ENCODE results near the gene RAB11FIP5. TPM values are rescaled to one million over a fixed set of nuclear protein-coding genes. Genes with fewer than 3 reads are reported as not detected.

RAB11FIP5 gene
- total and polyA plus RNA-seq, 9 of the 15 experiments (the other 6 are each of a cell fraction or from before 2014, with no cell fraction given), result 1.7 to 14.4 (median 6.4) TPM

DNA sequence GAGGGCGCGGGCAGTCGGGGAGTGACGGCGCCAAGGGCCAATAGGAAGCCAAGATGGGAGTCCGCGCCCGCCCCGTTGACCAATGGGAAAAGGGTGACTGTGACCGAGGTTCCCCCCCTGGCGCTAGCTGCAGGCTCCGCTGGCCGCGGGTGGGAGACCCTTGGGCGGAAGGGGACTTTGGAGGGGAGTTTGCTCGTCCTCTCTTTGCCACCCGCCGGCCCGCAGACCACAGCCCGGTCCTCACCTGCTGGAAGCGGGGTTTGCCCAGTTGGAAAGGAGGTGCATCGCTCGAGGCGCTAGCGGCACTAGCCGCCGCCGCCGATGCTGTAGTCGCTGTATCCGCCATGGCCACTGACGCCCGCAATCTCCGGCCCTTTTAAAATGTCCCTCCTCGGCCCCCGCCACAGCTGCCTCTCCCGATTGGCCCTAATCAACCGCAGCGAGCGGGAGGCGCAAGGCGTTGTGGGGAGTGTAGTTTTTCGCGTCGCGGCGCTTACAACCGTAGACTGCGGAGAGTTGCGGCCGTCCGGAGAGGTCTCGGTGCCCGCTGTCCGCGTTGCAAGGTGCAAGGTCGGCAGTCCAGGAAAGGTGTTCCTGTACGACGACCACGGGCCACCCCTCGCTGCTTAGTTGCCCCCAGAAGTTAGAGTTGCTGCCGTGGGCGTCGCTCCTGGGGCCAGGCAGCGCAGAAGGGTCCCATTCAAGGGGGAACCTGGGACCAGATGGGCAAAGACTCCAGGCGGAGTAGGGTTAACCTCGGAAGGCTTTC is 41.2 kb downstream of the RAB11FIP5 start, which contains the start of gene SFXN5 (continued):
- peak; percentile 57 for TF ChIP-seq TAL1 (IDR thresholded peaks at IDR 0.05)
- no peak for TF ChIP-seq ZNF134 (CRISPR knock-in tag; conservative IDR thresholded peaks at IDR 0.05)
- TF ChIP-seq NFIX (CRISPR knock-in tag; IDR thresholded peaks at IDR 0.05; ENCODE audit: low read depth), result no peak
- no peak for TF ChIP-seq KLF6 (CRISPR knock-in tag; IDR thresholded peaks at IDR 0.05; ENCODE audit: borderline replicate concordance)
- TF ChIP-seq, protein P1, sequence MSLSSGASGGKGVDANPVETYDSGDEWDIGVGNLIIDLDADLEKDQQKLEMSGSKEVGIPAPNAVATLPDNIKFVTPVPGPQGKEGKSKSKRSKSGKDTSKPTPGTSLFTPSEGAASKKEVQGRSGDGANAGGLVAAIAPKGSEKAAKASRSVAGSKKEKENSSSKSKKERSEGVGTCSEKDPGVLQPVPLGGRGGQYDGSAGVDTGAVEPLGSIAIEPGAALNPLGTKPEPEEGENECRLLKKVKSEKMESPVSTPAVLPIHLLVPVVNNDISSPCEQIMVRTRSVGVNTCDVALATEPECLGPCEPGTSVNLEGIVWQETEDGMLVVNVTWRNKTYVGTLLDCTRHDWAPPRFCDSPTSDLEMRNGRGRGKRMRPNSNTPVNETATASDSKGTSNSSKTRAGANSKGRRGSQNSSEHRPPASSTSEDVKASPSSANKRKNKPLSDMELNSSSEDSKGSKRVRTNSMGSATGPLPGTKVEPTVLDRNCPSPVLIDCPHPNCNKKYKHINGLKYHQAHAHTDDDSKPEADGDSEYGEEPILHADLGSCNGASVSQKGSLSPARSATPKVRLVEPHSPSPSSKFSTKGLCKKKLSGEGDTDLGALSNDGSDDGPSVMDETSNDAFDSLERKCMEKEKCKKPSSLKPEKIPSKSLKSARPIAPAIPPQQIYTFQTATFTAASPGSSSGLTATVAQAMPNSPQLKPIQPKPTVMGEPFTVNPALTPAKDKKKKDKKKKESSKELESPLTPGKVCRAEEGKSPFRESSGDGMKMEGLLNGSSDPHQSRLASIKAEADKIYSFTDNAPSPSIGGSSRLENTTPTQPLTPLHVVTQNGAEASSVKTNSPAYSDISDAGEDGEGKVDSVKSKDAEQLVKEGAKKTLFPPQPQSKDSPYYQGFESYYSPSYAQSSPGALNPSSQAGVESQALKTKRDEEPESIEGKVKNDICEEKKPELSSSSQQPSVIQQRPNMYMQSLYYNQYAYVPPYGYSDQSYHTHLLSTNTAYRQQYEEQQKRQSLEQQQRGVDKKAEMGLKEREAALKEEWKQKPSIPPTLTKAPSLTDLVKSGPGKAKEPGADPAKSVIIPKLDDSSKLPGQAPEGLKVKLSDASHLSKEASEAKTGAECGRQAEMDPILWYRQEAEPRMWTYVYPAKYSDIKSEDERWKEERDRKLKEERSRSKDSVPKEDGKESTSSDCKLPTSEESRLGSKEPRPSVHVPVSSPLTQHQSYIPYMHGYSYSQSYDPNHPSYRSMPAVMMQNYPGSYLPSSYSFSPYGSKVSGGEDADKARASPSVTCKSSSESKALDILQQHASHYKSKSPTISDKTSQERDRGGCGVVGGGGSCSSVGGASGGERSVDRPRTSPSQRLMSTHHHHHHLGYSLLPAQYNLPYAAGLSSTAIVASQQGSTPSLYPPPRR (CRISPR knock-in tag; IDR thresholded peaks at IDR 0.05; ENCODE audit: borderline replicate concordance), result no peak
- TF ChIP-seq NFE2L1 (tag; IDR thresholded peaks at IDR 0.05; ENCODE audit: borderline replicate concordance, low read depth), result no peak
- peak; percentile 67; the same call in 1 of the 2 replicates for TF ChIP-seq TRIM28 (IDR thresholded peaks at IDR 0.05)
- TF ChIP-seq, protein P2, sequence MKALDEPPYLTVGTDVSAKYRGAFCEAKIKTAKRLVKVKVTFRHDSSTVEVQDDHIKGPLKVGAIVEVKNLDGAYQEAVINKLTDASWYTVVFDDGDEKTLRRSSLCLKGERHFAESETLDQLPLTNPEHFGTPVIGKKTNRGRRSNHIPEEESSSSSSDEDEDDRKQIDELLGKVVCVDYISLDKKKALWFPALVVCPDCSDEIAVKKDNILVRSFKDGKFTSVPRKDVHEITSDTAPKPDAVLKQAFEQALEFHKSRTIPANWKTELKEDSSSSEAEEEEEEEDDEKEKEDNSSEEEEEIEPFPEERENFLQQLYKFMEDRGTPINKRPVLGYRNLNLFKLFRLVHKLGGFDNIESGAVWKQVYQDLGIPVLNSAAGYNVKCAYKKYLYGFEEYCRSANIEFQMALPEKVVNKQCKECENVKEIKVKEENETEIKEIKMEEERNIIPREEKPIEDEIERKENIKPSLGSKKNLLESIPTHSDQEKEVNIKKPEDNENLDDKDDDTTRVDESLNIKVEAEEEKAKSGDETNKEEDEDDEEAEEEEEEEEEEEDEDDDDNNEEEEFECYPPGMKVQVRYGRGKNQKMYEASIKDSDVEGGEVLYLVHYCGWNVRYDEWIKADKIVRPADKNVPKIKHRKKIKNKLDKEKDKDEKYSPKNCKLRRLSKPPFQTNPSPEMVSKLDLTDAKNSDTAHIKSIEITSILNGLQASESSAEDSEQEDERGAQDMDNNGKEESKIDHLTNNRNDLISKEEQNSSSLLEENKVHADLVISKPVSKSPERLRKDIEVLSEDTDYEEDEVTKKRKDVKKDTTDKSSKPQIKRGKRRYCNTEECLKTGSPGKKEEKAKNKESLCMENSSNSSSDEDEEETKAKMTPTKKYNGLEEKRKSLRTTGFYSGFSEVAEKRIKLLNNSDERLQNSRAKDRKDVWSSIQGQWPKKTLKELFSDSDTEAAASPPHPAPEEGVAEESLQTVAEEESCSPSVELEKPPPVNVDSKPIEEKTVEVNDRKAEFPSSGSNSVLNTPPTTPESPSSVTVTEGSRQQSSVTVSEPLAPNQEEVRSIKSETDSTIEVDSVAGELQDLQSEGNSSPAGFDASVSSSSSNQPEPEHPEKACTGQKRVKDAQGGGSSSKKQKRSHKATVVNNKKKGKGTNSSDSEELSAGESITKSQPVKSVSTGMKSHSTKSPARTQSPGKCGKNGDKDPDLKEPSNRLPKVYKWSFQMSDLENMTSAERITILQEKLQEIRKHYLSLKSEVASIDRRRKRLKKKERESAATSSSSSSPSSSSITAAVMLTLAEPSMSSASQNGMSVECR (CRISPR knock-in tag; IDR thresholded peaks at IDR 0.05), result peak; percentile 46; the same call in 1 of the 2 replicates
- TF ChIP-seq ZBTB7A (IDR thresholded peaks at IDR 0.05; ENCODE audit: borderline replicate concordance, control insufficient read depth, low read depth, low read length), result peak; percentile 79; the same call in 1 of the 2 replicates
- peak; percentile 91 for TF ChIP-seq NFRKB (IDR thresholded peaks at IDR 0.05; ENCODE audit: low read depth)
- TF ChIP-seq NCOA6 (IDR thresholded peaks at IDR 0.05), result no peak
- TF ChIP-seq HNRNPLL (IDR thresholded peaks at IDR 0.05; ENCODE audit: low read depth, low read length, poor library complexity, severe bottlenecking), result peak; percentile 99
- TF ChIP-seq ZNF766 (CRISPR knock-in tag; conservative IDR thresholded peaks at IDR 0.05), result 0 out of 2 replicates have a peak, but pooled peaks have one; percentile 64
- no peak for TF ChIP-seq RBBP5 (IDR thresholded peaks at IDR 0.05; ENCODE audit: borderline replicate concordance, insufficient read depth, low read length, poor library complexity, severe bottlenecking)
- TF ChIP-seq RBM34 (IDR thresholded peaks at IDR 0.05; ENCODE audit: borderline replicate concordance, insufficient read depth, low read length), result no peak
- peak; percentile 58 for TF ChIP-seq PCBP1 (IDR thresholded peaks at IDR 0.05; ENCODE audit: low read depth, low read length, poor library complexity, severe bottlenecking)
- TF ChIP-seq RBM25 (IDR thresholded peaks at IDR 0.05; ENCODE audit: low read depth, low read length, severe bottlenecking), result no peak
- TF ChIP-seq ATF1 (CRISPR knock-in tag; IDR thresholded peaks at IDR 0.05), result no peak
- TF ChIP-seq ATF1 (tag; IDR thresholded peaks at IDR 0.05), result peak; percentile 92
